Psoas muscle (tissue), 8 donors: ENCODE measurements around the gene JADE2. TPM values are rescaled to one million over a fixed set of nuclear protein-coding genes. Genes with fewer than 3 reads are reported as not detected.

Experiments used
- ATAC-seq, 4 donors: fragments of 200-7000 bp; cut with Tn5 transposase; one replicate each; pipeline ENCODE4 v1.9.1; 2020; ENCODE audit warnings: moderate library complexity in 3 of 4, mild to moderate bottlenecking in 2 of 4
- DNase-seq, 2 donors: peaks; one replicate each; pipeline ENCODE4 v3.0.0-alpha.2; 2020
- H3K27ac ChIP-seq: fragments of 200-600 bp; one replicate; pipeline ENCODE4 v1.8.0; 2022
- H3K27me3 ChIP-seq, 3 donors: fragments of 200-600 bp in 1 of 3; one replicate each; pipeline versions ENCODE4 v1.6.1 to v1.8.0; 2013 to 2022; ENCODE audit warnings: low read length in 2 of 3, mild to moderate bottlenecking in 2 of 3, moderate library complexity in 1 of 3; ENCODE audit not compliant: insufficient read depth in 3 of 3
- H3K36me3 ChIP-seq, 2 donors: fragments of 200-600 bp in 1 of 2; one replicate each; pipeline versions ENCODE4 v1.6.1 to v1.8.0; 2013 to 2022; ENCODE audit warnings: low read depth in 1 of 2, mild to moderate bottlenecking in 1 of 2, moderate library complexity in 1 of 2; ENCODE audit not compliant: insufficient read depth in 1 of 2
- H3K4me1 ChIP-seq: fragments of 200-600 bp; one replicate; pipeline ENCODE4 v1.8.0; 2022
- H3K4me3 ChIP-seq: fragments of 200-600 bp; one replicate; pipeline ENCODE4 v1.8.0; 2022; ENCODE audit warnings: mild to moderate bottlenecking
- H3K9me3 ChIP-seq: fragments of 200-600 bp; one replicate; pipeline ENCODE4 v1.8.0; 2022
- CTCF ChIP-seq: fragments of 200-600 bp; IDR thresholded peaks from one replicate; pipeline ENCODE4 v1.8.0; 2022; ENCODE audit warnings: antibody characterized with exemption
- WGBS, 3 donors: extraction: QIAGEN DNeasy Blood & Tissue Kit; methylation state at CpG; one replicate each; pipeline versions ENCODE4 v1.1.6 to v1.1.7; 2013; 5-methylcytosine and 5-hydroxymethylcytosine counted together
- intact Hi-C, 2 donors: fragments of 100-400 bp; cut with DNase I; formaldehyde crosslinking; loops; one replicate each; pipeline versions ENCODE4 v1.11.0 to v1.14.2; 2022
- polyA plus RNA-seq, 3 donors: library from polyadenylated mRNA; stranded (reverse); fragments of 200-250 nt; gene quantifications; one replicate each; pipeline ENCODE4 v1.2.3, GENCODE V29; 2013
- total RNA-seq, 4 donors: library from RNA; stranded (reverse); fragmentation: NEBNext Ultra II Directional in 2 of 4; extraction: Animal tissue kit (Norgen Biotek cat#: 25700) in 2 of 4; gene quantifications; one replicate each; pipeline versions ENCODE4 v1.2.1 to v1.2.4, GENCODE V29; 2021 to 2023
- donor health status: healthy with polysubstance abuse.
- donor health status: DM: no; HTN: no; CAD: no; lungs with moderate emphysema.
- donor health status: Bipolar disorder and iron deficiency.
- donor health status: healthy.
- donor health status: DM: yes; HTN: yes; CAD: no.
- donor health status: DM: no; HTN: no; CAD: no.
- donor health status: DM: no; HTN: no; CAD: no.
- donor health status: DM: yes; HTN: yes; CAD: no.

Gene JADE2
- total and polyA plus RNA-seq, 7 donors, result 5.0 to 15.1 (median 10.1) TPM

DNA sequence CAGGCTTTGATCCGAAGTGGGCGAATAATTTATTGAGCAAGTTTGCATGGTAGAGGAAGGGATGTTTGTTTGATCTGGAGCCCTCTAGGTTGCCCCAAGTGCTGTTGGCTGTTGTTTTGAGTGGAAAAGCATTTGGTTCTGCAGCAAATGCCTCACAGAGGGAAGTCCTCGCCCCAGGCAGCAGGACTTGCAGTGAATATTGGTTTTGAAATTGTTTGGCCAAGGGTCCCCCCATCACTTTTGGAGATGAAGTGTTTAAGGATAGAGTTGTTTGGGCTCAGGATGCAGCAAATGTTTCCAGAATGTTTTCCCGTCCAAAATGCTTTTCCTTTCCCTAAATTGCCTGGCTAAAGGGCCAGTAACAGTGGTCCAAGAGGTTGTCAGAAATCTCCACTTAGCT, 3.1 kb downstream of the JADE2 start:
- H3K27me3 ChIP-seq, result no peaks in the 10 kb centered on the region
- intact Hi-C loops, result loop anchor here (5.0 kb wide), 2 partner anchors 116 to 119 kb away; partner anchors contain the start of genes CDKN2AIPNL (in 2 of the 2) and SEC24A (in 1 of the 2)
- TF ChIP-seq CTCF, result no peak
- ATAC-seq (no peak), DNase-seq (no peak)
- WGBS, 3 donors, result 60 to 81% (median 64%) methylated on average over 4 of the region's 4 CpGs
- H3K4me3 ChIP-seq, result peak overlapping the region; percentile 94
- no peak overlapping the region for H3K27ac ChIP-seq
- no peaks in the 10 kb centered on the region for H3K9me3 ChIP-seq
- peaks cover 45% of the 10 kb centered on the region for H3K4me1 ChIP-seq
- no peaks in the 10 kb centered on the region for H3K36me3 ChIP-seq

DNA sequence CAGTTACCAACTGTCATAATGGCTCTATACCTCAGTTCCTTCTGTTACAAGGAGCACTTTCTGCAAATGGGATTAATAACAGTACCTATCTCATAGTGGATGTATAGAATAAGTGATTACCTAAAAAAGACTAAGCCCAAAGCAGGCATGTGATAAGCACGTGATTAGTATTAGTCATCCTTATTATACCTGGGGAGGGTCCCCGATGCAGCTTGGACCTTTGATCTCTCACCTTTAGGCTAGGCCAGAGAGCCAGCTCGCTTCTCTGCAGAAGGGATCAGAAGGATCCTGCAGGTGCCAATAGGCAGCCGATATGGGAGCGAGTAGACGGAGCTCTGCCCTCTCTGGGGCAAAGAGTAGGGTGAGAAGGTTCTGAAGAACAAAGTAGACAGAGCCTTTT, 4.0 kb downstream of the JADE2 start:
- no peak for DNase-seq
- TF ChIP-seq CTCF, result no peak
- no peak for ATAC-seq
- Histone ChIP-seq H3K36me3 (no peaks in the 10 kb centered on the region), H3K27me3 (no peaks in the 10 kb centered on the region), H3K4me3 (no peak overlapping the region), H3K9me3 (no peaks in the 10 kb centered on the region), H3K4me1 (peaks cover 40% of the 10 kb centered on the region), H3K27ac (no peak overlapping the region)
- 87 to 91% (median 88%) methylated on average over 6 of the region's 6 CpGs for WGBS, 3 donors
- intact Hi-C loops, result loop anchor here (5.0 kb wide), 2 partner anchors 117 to 118 kb away; partner anchors contain the start of genes CDKN2AIPNL (in 2 of the 2) and SEC24A (in 1 of the 2)

- Histone ChIP-seq H3K27ac (peak overlapping the region; percentile 6), H3K36me3 (no peaks in the 10 kb centered on the region), H3K4me1 (peaks cover 40% of the 10 kb centered on the region), H3K4me3 (no peak overlapping the region), H3K9me3 (no peaks in the 10 kb centered on the region), H3K27me3 (no peaks in the 10 kb centered on the region)
- intact Hi-C loops, result no loop called here
- ATAC-seq (no peak), DNase-seq (no peak)
- 32 to 62% (median 42%) methylated on average over 8 of the region's 8 CpGs for WGBS, 3 donors
- TF ChIP-seq CTCF, result no peak
Measured at GRCh38 chr5:134530301-134531077, 5.0 kb downstream of the JADE2 start.

DNA sequence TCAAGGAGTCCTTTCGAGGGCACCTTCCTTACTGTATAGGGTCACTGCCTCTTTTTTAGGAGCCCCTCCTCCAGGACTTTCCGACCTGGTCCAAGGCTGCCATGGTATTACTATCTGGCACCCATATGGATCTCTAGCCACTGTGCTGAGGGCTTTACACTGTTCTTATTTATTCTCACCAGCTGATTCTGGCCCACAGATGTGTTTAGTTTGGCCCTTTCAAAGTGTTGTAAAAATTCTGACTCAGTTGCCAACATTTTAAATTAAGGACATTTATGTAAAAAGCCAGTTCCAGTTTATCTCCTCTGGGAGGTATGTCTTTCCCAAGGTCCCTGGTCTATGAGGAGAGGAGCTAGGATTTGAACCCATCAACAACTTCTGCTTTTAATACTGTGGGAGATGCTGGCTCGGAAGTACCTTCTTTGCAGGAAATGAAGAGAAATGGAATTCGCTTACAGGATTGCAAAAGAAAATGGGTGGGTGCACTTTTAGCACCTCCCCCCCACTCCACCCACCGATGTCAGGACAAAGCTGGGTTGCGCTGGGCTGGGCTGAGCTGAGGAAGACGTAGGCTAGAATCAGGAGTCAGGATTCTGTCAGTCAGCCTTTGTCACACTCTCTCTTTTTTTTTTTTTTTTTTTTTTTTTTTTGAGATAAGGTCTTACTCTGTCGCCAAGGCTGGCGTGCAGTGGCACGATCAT, 7.8 kb downstream of the JADE2 start:
- peaks cover 0 to 25% of the 10 kb centered on the region in 2 donors for H3K36me3 ChIP-seq
- H3K27ac ChIP-seq, result peak overlapping the region; percentile 20
- intact Hi-C loops, result no loop called here
- ATAC-seq (peak in 3 of 4 donors; percentile 27 to 40 (median 38)), DNase-seq (peak; percentile 81 to 87)
- H3K4me3 ChIP-seq, result no peak overlapping the region
- H3K9me3 ChIP-seq, result no peaks in the 10 kb centered on the region
- 79 to 84% (median 80%) methylated on average over 10 of the region's 10 CpGs for WGBS, 3 donors
- H3K27me3 ChIP-seq, result no peaks in the 10 kb centered on the region
- peaks cover 34% of the 10 kb centered on the region for H3K4me1 ChIP-seq
- no peak for TF ChIP-seq CTCF
